ENCODE data around the gene HOXA1.

The HOXA1 gene

DNA sequence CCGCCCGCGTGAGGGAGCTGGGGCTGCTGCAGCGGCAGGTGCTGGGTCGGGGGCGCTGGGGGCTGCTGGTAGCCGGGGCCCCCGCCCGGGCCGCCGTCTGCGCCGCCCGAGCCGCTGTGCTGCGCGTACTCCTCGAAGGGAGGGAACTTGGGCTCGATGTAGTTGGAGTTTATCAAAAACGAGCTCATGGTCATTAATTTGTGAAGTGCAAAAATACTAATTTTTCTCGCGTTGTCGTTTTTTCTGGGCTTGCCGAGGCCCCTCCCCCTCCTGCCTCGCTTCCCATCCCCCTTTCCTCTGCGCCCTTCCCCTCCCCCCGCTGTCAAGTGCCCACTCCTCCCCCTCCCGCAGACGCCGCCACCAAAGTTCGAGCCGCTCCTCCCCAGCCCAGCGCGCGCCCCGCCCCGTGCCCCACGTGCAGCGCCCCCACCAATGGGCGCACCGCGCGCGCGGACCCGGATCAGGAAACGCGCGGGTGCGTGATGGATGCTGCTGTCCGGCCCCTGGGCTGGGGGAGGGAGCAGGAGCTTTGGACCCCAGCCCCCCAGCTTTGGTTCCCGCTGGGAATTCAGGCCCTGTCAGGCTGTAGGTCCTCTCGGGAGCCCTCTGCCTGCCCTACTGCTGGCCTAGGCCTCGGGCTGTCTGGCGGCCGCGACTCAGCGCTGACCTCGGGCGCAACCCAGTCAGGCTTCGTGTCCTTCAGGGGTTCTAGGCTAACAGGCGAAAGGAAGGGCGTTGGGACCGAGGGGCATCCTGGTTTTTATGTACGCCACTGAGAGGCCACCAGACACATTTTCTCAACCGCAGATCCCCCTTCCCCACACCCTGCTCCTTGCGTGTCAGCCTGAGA, 35.0 kb upstream of the HOXA1 start, which contains the start of gene HOXA4:
Gene HOXA4, minus strand, starts transcription at position 218 of the 850 bp plus-strand sequence. Its CDS starts 24 bp downstream, at position 194.
- peak; percentile 70 for DNase-seq

DNA sequence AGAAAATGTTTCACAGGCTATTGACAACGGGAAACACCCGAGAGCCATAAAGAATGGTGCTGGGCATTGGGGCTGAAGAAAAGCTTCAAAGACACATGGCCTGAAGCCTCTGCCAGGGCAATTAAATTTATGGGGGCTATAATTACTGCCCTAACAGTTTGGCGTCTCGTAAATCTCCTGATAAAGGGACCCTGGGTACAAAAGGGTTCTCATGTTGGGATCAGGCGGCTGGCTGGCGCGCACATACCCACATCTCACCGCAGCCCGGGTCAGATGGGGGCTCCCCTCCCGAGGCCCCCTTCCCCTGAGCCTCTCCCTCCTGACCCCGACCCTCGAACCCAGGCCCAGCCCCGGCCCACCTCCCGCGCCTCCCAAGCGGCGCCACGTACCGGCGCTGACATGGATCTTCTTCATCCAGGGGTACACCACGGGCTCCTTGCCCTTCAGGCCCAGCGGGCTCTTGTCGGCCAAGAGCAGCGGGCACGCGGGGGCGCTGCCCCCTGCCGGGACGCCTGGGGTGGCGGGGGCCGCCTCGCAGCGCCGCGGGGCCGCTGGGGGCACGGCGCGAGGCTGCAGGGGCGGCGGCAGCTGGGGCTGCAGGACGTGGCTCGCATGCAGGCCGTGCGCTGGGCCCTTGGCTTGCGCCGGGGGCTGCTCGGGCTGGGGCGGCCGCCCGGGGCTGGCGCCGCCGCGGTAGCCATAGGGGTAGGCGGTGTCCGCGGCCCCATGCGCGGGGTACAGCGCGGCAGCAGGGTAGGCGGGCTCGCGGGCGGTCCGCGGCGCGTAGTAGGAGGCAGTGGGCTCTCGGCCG, 34.1 kb upstream of the HOXA1 start:
- no peak for DNase-seq

DNA sequence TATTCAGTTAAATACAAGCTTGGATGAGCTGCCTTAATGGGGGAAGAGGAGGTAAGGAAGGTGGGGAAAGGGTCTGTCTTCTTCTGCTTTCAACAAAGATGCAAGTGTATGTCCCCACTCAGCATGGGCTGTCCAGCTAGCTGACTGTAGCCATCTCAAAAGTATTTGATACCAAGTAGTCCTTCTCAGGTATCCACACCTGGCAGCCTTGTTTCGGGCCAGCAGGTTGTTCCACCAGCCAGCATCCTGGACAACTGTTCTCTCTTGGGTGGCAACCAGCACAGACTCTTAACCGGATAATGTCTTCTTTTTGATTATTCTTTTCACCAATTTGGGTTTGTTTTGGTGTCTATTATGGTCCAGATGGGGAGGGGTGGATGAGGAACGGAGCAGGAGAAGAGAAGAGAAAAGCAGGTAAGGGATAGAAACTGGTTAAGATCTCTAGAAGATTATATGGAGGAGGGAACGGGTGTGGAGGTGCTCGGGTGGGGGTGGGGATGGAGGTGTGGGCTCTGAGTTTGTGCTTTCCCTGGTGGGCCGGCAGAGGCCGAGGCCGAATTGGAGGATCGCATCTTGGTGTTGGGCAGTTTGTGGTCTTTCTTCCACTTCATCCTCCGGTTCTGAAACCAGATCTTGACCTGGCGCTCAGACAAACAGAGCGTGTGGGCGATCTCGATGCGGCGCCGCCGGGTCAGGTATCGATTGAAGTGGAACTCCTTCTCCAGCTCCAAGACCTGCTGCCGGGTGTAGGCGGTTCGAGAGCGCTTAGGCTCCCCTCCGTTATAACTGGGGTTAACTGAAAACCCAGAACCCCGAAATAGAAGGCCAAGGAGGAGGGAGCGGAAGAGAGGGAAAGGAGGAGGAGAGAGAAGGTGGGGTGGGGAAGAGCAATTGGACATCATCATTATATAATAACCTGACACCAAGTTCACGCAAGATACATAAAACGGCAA, 33.3 kb upstream of the HOXA1 start:
- DNase-seq: no peak

DNA sequence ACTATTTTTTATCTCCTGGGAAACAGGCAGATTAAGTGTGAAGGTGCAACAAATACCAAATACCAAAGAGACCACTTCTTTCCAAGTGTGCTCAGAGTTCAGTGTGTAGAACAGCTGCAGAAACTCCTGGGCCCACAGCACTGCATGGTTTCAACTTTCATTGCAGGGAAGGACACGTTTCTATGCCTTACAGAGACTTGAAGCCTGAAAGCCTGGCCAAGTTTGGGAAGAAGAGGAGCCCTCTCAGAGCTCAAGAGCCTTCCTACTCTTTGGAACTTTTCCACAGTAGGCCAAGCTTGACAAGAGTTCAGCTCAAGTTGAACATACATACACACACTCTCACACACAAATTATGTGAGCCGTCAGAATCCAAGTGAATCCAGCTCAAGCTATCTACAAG, 32.2 kb upstream of the HOXA1 start:
- DNase-seq: no peak

DNA sequence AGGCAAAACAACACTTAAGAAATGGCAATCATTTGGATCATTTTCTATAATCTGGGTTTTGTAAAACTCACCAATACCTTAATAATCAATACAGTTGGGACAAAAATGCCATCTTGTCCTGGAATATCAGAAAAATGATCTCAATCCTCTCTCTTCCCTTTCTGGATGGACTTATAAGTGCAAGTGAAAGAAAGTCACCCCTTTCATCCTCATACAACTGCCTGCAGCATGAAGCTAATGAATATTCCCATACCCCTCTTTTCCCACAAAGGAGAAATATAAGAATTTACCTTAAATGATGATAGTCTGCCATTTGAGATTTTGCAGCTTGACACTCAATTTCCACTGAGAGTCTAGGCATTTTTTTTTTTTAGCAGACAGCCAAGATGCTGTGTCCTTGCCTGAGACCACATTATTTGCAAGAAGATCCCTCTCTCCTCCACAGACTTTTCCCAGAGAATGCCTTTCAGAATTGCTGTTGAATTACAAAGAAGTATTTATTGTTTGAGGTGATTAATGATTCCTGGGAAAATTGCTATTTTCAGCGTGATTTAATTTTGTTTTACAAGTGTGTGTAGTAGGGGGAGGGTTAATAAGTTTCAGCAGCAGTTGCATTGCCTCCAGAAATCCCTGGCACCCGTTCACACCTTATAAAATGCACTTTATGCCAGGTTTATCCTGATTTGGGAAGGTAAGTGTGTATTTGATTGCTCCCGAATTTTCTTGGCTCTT, 31.0 kb upstream of the HOXA1 start:
- DNase-seq: no peak

DNA sequence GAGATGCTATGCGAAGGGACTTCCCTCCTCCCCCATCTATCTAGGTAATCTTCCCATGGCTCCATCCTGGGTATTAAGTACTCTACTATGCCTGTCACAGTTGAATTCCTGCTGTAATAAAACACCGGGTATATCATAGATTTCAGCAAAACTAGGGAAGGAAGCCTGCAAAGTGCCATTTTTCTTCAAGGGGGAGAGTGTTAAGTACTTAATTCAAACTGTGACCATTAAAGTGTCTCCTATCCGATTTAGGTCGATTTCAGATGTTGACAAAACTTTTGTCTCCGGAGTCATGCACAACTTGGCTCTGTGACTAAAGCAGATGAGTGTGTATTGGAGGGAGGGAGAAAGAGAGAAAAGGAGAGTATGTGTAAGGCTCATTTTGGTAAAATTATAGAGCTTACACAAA, 30.2 kb upstream of the HOXA1 start:
- DNase-seq: no peak

DNA sequence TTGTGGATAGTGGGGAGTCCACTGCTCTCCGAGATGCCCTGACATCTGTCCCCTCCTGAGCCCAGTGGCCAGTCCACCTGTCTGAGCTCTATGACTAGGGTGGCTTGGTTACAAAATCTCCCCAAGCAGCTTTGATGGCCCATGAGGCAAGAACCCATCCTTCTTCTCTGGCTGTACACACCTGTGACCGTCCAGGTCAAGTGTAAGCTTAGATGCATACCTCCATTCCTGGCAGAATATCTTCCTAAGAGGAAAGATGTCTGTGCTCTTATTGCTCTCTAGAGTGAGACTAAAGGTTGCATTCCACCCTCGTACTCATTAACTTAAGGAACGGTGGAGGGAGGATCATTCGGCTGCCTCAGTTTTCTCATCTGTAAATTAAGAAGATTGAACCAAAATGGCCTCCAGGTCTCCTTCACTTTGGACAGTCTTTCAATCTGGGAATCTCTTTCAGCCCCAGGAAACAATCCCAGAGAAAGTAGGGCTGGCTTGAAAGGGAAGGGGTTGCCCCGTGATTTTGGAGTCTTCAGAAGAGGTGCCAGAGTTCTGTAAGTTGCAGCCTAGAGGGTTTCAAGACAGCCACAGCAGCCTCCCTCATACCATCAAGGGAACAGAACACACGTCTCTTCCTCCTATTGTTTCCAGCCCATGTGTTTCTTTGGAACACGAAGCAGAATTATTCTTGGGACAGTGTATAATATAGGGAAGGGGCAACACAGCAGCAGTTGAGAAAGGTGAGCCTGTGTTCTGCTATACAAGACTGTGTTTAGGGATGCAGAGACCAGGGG, 29.3 kb upstream of the HOXA1 start:
- no peak for DNase-seq

DNA sequence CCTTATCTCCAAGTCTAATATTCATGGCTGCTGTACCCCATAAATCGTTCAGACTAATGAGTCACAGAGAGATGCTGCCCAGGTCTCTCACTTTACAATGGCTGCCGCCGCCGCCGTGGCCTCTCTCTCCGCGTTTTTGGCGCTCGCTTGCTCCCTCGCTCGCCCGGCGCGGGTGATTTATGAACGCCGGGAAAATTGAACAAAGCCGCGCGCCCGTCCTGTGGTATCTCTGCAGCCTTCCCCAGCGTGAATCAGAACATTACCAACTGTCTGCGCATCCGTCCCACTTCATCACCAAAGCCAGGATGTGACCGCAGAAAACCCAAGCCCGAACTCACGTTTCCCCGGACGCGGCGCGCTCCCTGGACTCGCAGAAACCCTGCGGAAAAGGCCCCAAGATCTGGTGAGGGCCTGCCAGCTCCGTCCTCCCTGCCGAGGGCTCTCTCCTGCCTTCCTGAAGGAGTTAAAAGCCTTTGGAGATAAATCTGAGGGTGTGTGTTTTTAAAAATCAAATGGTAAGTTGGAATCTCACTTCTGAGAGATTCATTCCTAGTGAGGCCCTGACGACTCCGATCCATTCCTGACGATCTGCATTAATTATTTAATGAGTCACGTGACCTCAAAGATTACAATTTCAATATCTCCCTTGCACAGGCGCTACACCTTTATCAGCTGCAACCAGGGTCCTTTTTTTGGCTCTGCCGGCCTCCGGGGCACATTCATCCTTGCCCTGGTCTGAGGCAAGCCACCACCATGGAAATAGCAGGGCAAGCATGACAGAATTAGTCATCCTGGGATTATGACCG, 28.5 kb upstream of the HOXA1 start:
- DNase-seq: no peak

DNA sequence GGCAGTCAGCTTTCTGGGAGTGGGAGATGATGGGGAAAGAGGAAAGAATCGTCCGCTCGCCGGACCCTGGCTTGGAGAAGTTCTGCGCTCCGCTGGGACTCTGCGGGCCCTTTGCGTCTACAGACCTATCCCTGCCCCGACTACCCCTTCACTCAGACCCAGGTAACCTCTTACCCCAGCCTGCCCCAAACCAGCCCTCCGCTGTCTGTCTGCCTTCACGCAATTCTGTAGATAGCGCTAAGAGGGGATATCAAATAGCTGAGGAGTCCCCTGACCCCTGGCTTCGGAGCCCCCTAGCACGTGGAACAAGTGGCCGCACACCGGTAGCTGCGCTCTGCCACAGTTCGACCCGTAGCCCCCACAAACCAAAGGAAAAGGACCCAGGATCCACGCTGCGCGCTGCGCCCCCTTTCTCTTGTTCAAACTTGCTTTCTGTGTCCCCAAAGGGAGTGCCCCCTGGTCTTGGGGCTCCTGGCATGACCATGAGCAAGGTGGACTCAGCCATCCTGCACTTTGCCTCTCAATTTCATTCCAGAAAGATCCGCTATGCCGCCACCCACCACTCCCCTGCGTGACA, 27.8 kb upstream of the HOXA1 start:
- no peak for DNase-seq

DNA sequence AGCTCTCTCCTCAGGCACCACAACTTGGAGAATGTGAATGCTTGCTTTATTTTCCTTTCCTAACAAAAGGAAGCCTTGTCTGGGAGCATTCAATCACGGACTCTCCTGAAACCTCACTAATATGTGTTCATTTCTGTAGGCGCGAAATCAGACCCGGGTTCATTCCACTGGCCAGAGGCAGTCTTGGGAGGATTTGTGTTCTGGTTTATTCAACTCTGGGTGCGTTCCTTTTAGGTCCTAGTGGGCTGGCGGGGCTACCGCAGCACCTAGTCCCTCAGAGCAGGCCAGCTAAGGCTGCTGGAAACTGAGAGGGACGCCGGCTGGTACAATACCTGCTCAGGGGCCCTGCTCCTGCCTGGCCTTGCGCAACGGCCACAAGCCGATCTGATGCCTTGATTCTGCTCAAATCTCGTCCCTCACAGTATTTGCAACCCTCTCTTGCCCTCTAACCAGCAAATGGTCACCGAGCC, 27.2 kb upstream of the HOXA1 start:
- DNase-seq: no peak

DNA sequence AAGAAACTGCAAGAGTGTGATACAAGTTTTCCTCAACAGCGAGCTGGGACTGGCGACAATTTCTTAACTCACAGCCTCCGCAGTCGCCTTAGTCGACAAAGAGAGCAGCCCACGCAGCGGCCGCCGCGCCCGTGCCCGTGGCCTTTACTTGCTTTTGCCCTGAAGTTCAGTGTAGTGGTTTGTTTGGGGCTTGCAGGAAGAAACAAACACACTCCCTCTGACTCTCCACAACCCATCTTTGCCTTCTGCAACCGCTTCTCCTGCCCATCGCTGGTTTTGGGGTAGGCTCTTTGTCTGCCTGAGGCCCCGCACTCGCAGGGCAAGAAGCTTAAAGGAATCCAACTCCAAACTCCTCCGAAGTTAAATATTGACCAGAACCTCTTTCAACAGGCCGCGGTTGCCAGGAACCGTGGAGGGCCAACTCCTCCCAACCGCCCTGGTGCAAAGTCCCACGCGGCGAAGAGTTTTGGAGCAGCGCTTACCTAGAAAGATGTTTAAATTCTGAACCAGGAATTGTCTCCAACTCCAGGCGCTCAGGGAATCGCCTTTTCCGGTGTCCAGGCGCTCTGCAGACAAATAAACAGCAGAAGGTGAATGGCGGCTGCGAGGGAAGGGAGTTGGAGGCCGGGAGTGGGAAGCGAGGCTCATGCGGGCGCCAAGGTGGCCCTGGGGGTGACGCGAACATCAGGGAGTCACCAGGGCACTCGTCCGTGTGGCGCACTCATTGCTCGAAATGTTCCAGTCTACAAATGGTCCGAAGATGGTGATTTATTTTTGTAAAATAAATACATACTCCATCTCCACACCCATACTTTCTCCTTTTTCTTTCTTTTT, 26.5 kb upstream of the HOXA1 start:
- no peak for DNase-seq

DNA sequence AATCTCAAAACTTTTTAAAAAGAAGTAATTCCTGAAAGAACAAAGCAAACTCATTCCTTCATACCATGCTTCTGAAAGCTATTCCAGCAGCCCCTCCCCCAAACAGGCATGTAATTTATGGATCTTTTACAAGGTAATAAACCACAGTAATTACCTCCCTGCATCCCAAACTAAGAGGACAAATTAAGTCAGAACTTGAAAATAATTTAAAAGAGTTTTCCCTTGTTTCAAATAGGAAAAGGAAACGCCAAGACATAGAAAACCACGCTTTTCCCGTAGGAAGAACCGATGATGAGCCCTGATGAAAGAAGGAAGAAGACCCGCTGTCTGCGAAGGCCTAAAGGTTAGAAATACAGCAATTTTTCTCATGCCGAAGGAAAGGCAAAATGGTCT, 25.9 kb upstream of the HOXA1 start:
- DNase-seq: no peak

DNA sequence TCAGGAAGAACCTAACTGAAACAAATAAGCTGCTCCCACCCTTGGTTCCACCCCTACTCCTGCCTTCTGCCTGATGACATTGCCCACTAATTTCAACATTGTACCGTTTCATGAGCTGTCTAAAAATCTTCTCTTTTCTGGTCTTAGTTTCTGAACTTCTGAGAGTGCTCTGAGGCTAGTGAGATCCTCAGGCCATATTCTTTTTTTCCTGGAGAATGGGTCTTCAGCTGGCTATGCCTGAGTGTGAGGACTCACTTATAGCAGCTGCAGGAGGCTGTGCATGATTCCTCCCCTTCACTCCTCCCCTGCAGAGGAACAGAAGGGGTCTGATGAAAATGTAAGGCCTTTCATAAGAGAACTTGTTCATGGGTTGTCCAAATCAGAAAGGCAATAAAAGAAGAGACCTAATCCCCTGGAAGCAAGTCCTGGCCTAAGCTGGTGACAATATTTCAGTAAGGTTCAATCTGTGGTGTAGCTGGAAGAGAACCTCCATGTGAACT, 23.7 kb upstream of the HOXA1 start:
- DNase-seq: no peak

DNA sequence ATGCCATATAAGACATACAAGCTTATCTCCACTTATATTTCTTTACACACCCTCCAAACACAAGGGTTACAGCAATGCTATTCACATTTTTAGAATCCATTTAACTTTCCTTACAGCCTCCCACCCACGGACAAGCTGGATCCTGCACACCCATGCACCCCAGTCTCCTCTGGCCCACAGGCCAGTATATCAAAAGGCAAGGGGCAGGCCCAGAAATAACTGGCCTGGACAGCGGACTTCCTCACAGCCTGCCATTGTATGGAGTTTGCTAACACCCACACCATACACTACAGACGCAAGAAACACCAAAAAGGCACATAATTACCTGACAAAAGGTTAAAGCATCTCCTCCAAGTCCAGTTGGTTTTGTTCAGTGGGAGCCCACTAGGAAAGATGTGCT, 22.8 kb upstream of the HOXA1 start:
- no peak for DNase-seq

DNA sequence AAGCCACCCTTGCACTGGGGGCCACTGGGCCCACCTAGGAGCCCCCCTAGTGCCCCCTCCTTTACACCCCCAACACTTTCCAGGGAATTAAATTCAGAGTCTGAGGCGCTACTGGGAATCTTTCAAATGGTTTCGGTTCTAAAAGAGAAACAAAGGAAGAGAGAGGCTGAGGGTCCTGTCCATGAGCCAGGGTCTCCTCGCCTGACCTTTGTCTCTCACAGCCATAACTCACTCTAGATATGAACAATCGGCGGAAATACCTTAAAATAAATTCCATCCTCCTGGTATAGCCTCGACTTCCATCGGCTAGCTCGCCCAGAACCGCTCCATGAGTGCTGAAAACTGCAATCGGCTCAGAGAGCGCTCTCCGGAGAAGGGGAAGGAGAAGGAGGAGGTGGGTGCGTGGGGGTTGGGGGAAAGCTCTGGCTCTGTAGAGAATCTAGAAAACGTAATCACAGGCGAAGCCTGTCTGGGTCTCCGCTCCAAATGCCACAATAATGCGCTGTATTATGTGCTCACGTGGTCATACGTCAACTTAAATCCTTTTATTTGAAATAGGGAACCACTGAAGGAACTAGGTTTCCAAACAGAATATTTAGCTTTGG, 22.2 kb upstream of the HOXA1 start:
- no peak for DNase-seq

DNA sequence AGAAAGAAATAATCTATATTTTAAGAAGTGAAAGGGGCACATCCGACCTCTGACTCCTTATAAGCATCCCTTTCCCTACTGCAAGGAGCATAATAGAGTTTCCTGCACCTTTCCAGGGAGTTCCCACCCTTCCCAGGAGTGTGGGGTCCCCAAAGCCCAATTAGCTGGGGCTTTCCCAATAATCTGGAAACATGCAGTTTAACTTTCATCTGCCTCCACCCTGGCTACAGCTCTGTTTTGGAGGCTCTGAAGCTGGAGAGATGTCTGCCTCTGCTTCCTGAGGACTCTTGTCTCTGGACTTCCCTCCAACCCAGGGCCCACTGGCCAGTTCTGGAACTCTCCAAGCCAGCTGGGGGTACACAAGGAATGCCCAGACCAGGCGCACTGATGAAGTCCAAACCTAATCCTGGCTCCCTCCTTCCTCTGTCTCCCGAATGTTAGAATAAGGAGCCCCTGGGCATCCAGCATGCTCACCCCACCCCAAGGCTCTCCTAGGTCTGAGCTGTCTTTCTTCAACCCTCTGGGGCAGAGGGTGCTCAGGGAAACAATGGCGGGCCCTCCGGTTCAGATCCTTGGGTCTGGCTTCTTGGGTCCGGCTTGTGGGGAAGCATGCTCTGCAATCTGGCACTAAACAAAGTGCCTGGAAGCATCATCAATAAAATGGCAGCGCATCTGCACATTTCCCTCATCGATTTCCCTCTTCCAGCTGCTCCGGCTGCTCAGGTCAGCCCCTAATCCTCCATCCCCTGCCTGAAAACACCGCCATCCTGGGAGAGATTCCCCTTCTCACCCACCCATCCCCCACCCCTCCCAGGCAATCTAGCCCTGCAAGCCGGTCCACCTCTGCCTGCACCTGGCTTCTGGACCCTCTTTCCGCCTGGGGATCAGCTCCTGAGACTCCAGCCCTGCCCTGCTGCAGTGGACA, 21.4 kb upstream of the HOXA1 start:
- no peak for DNase-seq

Measured in activated CD4-positive, alpha-beta T cell treated with anti-CD3 and anti-CD28 coated beads, Interleukin-2, amount 50 U/mL, for 16 hours (primary cell).